HG03039 (cell line): ENCODE results near the gene NSD2.

Source experiments
- ATAC-seq: cut with Tn5 transposase; IDR thresholded peaks from one replicate; pipeline ENCODE4 v1.9.1; 2021; ENCODE audit warnings: mild to moderate bottlenecking, moderate library complexity; ENCODE audit not compliant: unreplicated experiment

The NSD2 gene

DNA sequence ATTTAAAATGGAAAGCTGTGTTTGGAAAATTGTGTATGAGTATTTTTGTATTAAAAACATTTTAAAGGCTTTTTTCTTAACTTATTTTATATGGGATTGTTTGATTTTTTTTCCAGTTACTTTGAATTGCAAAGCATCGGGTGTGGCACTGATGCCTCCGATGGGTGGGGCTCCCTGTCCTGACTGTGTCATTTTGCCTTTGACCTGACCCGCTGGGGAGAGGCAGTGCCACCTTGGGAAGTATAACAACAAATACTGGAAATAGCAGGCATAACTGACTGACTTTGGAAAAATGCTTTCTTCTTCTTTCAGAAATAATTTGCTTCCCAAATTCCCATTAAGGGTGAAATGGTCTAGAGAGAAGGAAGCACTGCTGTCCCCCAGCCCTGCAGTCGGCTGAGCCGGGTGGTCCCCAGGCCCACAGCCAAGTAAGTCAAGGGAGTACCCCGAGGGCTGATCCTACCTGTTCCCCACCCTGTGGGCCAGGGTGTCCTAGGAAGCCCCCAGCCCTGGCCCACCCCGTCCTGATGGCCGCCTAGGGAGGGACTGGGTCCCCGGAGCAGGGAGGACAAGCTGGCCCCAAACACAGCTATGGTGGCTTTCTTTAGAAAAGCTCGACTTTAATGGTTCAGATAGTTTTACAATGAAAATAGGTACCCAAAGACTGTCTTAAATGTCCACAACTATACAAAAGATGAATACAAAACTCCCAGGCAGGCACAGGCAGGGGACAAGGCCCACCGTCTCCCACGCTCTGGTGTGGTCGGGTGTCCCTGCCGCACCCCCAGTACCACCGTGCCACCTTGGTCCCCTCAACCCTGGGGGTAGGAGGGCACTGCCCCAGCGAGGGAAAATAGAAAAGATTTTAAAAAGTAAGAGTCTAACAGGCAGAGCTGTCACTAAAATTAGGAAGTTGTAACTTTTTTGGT, 111.2 kb downstream of the NSD2 start:
- ATAC-seq: no peak

- ATAC-seq: no peak
Observed at GRCh38 chr4:1983053-1983845, 112.1 kb downstream of the NSD2 start.

DNA sequence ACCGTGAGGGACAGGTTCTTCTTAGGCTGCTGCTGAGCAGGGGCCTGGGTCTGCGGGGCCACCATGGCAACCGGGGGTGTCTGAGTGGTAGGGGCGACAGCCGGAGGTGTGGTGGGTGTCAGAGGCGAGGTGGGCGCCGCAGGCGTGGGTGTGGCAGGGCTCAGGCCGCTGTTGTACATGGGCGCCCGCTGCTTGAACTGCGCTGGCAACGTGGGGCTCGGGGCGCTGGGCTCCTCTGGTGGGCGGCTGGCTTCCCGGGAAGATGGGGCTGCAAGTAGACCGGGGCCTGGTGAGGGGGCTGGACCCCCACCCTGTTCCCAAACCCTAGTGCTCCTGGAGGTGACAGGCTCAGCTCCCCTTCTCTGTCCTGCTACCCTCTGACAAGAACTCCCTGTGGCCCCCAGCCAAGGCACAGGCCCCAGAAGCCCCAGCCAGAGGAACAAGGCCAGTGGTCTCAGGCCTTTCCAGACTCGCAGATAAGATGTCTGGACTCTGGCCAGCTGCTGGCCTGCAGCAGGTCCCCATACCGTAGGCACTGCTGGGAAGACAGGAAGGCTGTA, 112.7 kb downstream of the NSD2 start:
- ATAC-seq: no peak

DNA sequence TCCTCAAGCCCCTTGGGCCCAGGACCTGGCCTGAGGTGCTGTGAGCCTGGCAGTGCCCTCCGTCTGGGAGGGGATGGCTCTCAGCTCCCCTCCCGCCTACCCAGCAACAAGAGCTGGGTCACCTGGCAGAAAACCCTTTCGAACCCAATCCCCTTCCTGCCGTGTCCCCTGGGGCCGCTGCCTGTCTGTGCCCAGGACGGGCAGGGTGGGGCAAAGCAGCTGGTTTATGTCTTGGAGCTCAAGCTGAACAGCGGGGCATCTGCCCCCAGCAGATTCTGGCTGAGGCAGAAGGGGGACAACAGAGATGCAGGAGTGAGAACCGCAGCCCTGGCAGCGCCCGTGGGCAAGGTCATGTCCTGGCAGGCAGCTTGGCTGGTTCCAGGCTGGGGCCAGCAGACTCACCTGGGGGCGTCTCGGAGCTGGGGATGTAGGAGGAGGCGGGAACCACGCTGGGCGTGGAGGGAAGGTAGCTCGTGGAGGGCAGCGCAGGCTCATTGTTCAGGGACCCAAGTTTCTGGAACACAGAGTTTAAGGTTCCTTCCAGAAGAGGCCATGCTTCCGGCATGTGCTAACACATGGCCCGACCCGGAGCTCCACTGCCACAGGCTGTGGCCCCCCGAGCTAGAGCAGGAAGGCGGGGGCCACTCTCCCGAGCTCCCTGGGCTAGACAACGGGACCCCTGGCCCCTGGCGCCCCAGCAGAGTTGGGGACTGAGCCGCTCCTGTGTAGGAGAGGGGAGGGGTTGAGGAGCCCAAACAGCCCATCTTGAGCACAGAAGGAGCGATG, 113.4 kb downstream of the NSD2 start:
- ATAC-seq: no peak

DNA sequence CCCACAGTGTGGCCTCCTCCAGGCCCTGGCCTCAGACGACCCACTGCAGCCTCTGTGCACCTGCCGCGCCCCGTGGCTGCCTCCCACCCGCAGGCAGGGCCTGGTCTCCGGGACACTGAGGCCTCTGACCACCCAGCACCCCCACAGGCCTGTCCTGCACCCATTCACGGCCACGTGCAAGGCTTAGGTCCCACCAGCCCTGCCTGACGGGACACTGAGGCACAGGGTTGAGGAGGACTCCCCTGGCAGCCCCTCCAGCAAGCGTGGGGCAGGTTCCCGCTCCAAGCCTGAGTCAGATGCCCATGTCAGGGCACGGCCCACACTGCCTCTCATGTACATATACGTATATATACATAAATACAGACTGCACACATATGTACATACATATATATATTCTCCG, 114.1 kb downstream of the NSD2 start:
- ATAC-seq: no peak

GRCh38 chr4:1985780-1986577, 114.8 kb downstream of the NSD2 start:
- ATAC-seq: no peak

GRCh38 chr4:1986578-1987210, 115.5 kb downstream of the NSD2 start:
- ATAC-seq: no peak

GRCh38 chr4:1987296-1987695, 116.1 kb downstream of the NSD2 start:
- no peak for ATAC-seq

- ATAC-seq: no peak
Observed at GRCh38 chr4:1987721-1988326, 116.6 kb downstream of the NSD2 start.

DNA sequence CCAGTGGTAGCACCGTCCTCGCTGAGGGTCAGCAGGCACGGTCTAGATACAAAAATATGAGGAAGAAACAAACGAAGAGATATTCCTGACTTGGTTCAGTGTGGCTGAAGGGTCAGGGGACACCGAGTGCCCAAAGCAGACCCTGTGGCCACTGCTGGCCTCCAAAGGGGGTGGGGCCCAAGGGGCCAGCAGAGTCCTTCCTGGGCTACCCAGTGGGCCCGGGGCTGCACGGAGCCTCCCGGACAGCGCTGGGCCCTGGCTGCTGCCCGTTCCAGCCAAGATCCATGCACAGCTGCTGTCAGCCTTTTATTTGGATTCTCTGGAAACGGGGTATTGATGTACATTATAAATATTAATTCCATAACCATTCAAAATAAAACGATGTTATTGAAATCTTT, 117.1 kb downstream of the NSD2 start:
- no peak for ATAC-seq

DNA sequence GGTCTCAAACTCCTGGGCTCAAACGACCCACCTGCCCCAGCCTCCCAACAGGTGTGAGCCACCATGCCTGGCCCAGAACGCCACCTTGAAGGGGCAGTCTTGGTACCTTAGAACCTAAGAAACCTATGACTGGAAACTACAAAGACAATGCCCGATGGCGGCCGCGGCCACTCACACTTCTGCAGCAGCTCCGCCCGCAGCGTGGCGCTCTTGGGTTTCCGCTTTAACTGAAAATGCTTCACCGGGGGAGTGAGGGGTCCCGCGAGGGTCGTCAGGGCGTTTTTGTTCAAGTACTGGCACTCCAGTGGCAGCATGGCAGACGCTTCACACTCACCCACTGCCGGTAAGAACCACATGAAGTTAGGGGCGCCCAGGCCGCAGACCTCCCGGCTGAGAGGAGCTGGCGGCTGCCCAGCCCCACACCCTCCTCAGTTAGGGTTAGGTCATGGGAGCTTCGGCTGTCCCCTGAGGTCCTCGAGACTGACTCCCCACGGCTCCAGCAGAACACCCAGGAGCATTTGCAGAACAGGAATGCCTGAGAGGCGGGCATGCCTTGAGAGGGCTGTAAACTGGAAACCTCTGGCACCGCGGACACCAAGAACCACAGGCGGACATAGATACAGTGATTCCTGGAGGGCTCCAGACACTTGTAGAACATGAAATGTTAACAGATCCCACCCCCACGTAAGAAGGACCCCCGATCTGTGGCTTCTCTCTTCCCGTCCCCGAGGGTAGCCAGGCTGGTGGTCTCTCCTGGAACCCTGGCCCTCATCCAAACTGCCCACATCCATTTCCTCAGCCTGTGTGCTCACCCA, 118.5 kb downstream of the NSD2 start:
- no peak for ATAC-seq

GRCh38 chr4:1990348-1990645, 119.1 kb downstream of the NSD2 start:
- ATAC-seq: no peak

- no peak for ATAC-seq
Observed at GRCh38 chr4:1990676-1991075, 119.5 kb downstream of the NSD2 start.

DNA sequence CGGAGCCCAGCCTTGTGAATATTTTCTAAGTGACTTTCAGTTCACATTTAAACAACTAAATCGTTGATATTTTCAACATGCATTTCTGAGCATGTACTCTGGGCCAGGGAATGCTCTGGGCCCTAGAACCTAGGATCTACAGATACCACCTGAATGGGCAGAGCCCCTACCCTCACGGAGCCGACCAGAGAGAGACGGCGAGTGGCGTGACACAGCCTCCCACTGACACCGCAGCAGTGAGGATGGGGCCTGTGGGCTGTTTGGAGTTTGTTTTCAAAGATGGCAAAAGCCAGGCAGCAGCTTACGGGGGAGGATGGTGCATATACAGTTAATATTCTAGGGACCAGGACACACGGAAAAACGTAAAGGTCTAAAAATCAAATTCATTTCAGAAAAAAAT, 119.9 kb downstream of the NSD2 start:
- ATAC-seq: no peak

GRCh38 chr4:1991596-1992434, 120.6 kb downstream of the NSD2 start:
- ATAC-seq: no peak

GRCh38 chr4:1992468-1993168, 121.4 kb downstream of the NSD2 start:
- no peak for ATAC-seq

DNA sequence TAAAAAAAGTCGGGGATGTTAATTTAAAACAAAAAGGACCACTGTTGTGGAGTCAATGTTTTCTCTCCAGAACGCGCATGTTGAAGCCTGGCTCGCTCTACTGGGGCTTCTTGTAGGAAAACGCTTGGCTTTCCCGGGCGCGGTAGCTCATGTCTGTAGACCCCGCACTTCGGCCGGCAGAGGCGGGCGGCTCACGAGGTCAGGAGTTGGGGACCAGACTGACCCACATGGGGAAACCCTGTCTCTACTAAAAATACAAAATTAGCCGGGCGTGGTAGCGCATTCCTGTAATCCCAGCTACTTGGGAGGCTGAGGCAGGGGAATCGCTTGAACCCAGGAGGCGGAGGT, 122.0 kb downstream of the NSD2 start:
- no peak for ATAC-seq
